Renal cortex interstitium (tissue), 11 donors: ENCODE data around the gene CCDC85C. TPM values are rescaled to one million over a fixed set of nuclear protein-coding genes. Genes with fewer than 3 reads are reported as not detected.

ENCODE experiments used
- DNase-seq, 11 donors: peaks; one replicate each; pipeline ENCODE4 v3.0.0-alpha.2; 2013; ENCODE audit warnings: low read depth in 9 of 11, low spot score in 4 of 11; ENCODE audit errors: extremely low read depth in 1 of 11
- polyA plus RNA-seq, 3 donors: library from polyadenylated mRNA; unstranded; fragments of 120-200 nt; gene quantifications; one replicate each; pipeline ENCODE4 v1.2.1, GENCODE V29; 2013; ENCODE audit not compliant: insufficient read length in 3 of 3

The CCDC85C gene
- polyA plus RNA-seq, 3 donors: 22.9 to 32.9 (median 28.3) TPM

- DNase-seq: no peak
Measured at GRCh38 chr14:99511421-99512109, 92.4 kb downstream of the CCDC85C start.

GRCh38 chr14:99510556-99511139 is 93.4 kb downstream of the CCDC85C start:
- DNase-seq: no peak

DNA sequence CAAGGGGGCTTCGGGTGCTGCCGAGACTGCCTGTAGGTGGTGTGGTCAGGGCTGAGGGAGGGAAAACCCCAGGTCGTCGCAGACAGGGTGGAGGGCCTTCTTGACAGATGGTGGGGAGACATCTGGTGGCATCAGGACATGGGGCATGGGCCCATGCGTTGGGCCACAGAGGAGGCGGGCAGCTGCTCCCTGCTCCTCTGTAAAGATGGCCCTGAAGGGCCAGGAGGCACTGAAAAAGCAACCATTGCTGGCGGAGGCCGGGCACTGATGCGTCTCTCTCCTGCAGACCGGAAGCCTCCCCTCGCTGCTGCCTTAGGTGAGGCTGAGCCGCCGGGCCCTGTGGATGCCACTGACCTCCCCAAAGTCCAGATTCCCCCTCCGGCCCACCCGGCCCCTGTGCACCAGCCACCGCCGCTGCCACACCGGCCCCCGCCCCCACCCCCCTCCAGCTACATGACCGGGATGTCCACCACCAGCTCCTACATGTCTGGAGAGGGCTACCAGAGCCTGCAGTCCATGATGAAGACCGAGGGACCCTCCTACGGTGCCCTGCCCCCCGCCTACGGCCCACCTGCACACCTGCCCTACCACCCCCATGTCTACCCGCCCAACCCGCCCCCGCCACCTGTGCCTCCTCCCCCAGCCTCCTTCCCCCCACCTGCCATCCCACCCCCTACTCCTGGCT is 94.0 kb downstream of the CCDC85C start:
- DNase-seq: no peak

DNA sequence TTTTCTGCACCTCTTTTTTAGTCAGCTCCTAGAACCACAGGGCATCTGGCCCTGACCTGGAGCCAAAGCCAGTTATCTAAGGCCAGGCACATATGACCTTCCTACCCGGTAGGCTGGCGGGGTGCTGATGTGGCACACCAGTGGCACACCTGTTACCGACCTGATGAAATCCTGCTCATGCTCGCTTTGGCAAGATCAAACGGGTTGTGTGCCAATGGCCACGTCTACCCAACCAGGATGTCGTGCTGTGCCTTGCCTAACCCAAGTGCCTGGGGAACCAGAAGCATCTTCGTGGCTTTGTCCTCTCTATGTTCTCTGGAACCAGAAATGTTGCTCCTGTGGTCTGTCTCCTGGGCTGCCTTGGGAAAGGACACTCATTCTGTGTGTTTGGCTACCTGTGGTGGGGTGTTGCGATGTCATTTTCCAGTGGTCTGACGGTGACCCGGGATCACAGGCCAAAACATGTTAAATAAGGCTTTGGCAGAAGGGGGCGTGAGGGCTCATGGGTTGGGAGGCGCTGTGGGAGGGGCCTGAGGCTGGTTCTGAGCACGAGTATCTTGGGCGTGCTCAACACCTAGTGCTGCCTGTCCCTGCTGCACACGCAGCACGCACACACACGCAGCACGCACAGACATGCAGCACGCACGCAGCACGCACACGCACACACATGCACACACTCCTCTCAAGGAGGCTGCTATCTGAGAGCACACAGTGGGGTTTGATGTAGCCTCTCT is 94.9 kb downstream of the CCDC85C start:
- DNase-seq: no peak

DNA sequence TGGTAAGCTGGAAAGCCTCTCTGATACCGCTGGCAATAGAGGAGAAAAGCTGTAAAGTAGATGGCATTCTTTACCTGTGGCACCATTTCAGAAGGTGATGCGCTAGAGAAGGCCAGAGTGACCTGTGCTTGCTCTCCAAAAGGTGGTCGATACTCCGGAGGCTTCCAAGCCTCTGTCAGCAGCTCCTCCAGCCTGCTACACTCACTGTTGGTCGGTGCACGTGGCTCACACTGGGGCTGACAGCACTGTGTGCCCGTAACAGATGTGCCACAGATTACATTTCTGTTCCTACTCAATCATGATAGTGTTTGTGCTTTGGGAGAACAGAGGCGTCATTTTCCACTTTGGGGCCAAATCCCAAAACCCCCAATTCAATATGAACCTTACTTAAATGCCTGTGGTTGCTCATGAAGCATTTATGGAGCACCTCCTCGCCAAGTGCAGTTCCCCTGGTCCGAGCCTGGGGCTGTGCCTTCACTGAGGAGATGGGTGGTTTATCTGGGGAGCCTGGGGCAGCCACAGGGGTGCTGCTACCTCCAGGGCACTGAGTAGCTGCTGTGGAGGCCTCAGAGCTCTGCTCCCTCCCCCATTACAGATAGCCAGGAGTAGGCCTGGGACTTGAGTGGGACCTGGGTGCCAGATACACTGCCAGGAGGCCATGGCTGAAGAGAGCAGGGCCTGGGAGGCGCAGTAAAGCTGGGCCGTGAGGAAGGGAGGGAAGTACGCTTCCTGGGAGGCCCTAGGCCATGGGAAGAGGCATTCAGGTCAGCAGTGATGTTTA is 96.0 kb downstream of the CCDC85C start:
- DNase-seq: no peak

DNA sequence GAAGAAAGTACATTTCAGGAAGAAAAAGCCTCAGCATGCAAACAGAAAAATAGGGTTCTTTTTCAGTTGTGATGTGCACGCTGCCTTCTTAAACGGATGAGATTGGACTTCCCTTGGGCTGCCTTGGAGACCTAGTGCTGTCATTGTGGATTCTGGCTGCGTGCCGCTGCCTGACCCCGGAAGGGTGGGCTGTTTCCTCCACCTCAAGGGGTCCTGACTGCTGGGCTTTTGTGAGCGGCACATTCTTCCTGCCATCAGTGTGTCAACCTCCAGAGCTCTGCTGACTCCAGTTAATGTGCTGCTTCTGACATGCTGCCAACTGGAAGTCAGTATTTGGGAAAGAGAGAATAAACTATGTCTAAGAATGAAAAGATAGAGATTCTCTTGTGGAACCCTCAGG is 97.7 kb downstream of the CCDC85C start:
- no peak for DNase-seq

- no peak for DNase-seq
Measured at GRCh38 chr14:99505089-99505488, 98.9 kb downstream of the CCDC85C start.

DNA sequence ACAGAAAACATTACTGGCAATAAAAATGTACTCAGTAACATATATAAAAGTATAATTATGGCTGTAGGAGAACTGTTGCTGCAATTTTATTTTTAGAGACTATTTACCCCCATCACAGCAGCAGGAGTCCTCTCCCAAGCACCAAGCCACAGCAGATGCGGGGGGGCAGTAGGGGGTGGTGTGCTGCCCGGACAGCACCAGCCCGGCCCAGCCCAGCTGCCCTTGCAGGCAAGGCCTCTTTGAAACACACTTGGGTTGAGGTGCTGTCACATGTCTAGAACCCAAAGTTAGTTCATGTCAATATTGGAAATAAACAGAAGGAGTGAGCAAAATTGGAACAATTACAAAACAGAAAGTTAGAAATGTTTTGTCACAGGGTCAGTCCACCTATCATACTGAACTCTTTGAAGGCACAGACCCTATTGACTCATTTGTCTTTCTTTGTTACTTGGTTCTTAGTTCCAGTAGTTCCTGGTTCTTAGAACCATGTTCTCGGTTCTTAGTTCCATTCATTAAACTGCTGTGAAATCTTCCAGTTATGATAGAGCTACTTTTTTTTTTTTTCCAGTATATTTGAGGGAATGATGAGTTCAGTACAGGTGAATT is 100.1 kb downstream of the CCDC85C start:
- no peak for DNase-seq

GRCh38 chr14:99502989-99503421 is 101.0 kb downstream of the CCDC85C start:
- no peak for DNase-seq

GRCh38 chr14:99497894-99498293 is 106.1 kb downstream of the CCDC85C start:
- no peak for DNase-seq

- no peak for DNase-seq
Measured at GRCh38 chr14:99497341-99497740, 106.7 kb downstream of the CCDC85C start.

DNA sequence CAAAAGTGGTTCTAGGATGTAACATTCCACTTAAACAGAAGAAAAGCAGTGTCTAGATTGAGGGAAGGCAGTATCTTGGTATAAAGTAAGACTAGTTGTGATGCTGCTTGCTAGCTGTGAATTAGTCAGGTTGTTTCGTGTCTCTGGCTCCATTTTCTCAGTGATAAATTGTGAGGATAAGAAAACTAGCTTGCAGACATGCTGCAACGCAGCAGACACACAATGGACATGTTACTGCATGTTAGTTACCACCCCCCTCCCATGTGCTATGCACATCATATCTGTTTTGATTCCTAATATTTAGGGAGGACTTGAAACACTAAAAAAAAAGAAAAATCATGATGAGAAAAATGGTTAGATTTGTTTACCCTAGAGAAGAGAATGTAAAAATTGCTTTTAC is 119.9 kb downstream of the CCDC85C start:
- no peak for DNase-seq

- DNase-seq: no peak
Measured at GRCh38 chr14:99481745-99482099, 122.3 kb downstream of the CCDC85C start.

DNA sequence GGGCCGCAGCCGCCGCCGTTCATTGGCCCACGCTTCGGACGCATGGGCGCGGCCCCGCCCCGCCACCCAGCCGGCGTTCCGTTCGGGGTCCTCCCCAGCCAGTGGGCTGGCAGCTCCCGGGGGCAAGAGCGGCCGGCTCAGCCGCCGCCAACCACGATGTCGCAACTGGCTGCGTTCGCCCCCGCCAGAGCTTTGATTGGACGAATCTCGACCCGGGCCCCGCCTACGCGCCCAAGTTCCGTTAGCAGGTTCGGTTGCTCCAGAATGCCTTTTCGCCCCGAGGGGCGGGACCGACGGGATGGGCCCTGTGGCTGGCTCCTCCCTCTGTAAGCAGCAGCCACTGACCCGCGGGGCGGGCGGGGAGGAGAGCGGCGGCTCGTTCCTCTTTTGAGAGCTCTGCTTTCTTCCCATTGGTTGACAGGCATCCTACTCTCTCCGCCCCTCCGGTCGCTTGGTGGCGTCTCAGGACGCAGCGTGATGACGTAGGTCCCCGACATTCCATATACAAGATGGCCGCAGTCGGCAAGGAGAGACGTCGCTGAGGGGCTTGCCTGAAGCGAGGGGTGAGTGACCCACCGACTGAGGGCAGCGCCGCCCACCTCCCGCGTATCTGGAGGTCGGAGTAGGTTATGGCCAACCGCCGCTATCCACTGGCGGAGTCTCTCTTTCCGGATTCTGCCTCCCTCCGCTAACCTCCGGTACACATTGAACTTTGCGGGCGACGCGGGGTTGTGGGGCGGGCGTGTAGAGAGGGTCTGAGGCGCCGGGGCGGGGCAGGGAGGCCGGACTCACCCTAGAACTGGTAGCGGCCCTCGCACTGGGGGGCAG is 122.9 kb downstream of the CCDC85C start, which contains the start of gene CCNK:
Gene CCNK, plus strand, starts transcription at position 493 of the 828 bp plus-strand sequence. CDS start 11,269 bp downstream, outside the sequence.
- DNase-seq: peak; percentile 96 to 100 (median 100)

- DNase-seq: peak in 2 of 11 donors; percentile 14 to 33
Measured at GRCh38 chr14:99479906-99480869, 123.8 kb downstream of the CCDC85C start, which contains the start of gene SETD3. Gene SETD3 (minus strand): TSS chr14:99480859. CDS start chr14:99465805, 15,054 bp downstream.

DNA sequence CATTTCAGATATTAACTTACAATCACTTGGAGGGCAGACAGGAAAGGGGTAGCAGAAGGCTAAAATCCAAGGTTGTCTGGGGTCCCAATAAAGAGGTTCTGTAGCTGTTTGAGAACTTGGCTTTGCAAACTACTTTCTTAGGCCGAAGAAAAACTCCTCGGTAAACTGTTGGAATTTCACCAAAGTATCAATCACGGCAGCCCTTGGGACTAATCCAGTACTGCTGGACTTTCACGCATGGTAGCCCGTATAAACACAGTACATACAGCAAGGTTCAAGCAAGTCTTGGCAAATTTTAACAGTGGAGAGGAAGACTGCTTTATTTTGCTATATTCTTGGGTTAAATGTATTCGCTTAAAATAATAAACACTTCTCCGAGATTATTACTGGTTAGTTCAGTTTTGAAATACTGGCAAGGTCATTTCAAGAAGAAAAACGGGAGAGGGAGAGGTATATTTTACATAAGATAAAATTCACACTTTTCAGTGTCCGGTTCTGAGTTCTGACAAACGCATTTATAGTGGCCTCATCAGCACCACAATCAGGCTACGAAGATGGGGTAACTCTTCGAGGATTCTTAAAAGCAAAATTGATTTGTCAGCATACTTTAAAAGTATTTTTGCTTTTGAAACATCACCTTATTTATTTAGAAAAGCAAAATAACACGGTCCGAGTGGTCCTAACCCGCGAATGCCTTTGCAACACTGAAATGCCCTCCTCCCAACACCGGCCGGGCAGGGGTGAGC is 124.7 kb downstream of the CCDC85C start:
- peak in 2 of 11 donors; percentile 12 to 26 for DNase-seq
